GM21515 (cell line): ENCODE results near the gene METTL8.

Source experiments
- ATAC-seq: cut with Tn5 transposase; IDR thresholded peaks from one replicate; pipeline ENCODE4 v1.9.1; 2021; ENCODE audit not compliant: unreplicated experiment

The METTL8 gene

DNA sequence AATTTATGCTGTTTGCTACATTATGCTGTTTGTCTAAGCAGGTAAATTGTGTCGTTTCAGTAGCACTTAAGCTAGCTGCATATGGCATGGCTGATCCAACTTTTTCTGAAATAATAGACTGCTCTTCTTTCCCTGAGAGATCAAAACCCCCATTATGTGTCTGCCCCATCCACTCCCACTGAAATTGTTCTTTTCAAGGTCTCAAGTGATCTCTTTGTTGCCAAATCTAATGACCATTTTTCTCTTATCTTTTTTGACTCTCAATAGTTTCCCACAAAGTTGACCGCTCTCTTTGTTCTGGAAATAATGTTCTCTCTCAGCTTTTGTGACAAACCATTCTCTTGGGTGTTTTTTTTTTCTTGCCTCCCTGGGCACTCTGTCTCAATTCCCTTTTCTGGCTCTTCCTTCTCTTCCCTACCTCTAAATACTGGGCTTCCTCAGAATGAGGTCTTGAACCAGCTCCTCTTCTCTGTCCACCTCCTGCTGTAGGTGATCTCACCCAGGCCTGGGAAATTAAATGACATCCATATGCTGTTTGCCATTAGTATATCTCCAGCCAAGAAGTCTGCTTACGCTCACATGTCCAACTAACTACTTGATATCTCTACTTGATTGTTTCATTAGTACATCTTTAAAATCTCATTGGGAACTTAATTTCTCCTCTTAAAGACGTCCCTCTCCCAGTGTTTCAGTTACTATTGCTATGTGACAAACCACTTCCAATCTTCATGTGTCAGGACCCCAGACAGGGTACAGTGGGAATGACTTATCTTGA, 165.7 kb downstream of the METTL8 start:
- ATAC-seq: no peak
